Epithelial cell of prostate (primary cell): ENCODE data around the gene PIK3AP1.

Source experiments
- DNase-seq: peaks from one replicate; pipeline ENCODE4 v3.0.0-alpha.2; 2011; ENCODE audit warnings: low read depth, low spot score
- H3K27ac ChIP-seq: fragments of 450-650 bp; 2 replicates; pipeline ENCODE4 v1.5.1; 2017; ENCODE audit warnings: mild to moderate bottlenecking

The PIK3AP1 gene

DNA sequence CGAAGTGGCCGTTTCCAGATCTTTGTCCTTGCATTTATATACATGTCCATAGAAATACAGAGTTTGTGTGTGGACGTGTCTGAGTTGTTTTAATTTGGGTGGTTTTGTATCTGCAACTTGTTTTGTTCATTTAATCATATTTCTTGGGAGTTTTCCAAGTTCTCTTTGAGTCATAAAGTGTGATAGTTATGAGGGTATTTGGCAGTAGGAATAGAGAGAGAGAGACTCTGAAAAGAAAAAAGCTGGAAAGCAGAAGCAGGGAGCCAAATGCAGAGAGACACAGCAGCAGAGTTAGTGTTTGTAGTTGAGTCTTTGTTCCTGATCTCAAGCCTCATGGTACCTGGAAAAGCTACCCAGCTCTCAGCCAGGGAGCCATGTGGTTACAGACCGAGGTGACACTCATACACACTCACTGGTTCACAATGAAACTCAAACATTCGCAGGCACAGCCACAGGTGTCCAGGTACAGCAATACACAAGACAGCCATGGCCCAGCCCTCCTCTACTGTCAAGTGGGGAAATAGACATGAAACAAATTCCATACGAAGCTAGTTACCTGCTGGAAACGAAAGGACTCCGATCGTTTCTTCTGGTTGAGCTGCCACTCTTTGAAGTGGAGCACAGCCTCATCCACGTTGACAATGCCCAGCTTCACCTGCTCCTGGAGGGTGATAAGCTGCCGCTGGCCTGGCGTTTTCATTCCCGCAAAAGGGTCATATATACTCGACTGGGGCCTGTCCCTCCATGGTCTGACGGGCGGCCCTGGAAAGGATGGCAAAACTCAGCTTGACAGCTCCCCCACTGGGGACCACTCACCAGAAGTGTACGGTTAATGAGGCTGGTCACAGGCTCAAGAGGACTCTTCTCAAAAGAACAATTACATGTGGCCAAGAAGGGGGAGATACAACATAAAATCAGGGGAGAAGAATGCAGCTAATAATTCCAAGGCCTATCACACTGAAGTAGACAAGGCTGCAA lies 100.2 kb downstream of the PIK3AP1 start:
- DNase-seq: no peak
- no peak overlapping the region for H3K27ac ChIP-seq

- no peak overlapping the region for H3K27ac ChIP-seq
- no peak for DNase-seq
Observed at GRCh38 chr10:96619120-96619519, 101.2 kb downstream of the PIK3AP1 start.

DNA sequence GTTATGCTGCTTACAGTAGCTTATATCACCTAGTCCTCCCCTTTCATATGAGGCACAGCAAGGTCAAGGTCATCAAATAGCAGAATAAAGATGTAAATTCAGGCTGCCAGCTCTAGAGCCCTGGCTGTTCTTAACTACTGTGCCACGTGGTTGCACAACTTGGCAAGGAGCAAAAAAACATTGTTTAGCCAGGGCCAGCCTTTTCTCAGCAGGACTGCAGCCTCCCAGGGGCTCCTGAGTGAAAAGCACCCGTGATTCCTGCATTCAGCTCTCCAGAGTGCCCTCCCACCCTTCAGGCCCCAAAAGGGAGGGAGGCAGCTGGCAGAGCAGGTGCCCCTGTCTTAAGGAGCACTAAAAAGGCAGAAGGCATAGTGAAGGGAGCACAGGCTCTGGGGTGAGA lies 101.7 kb downstream of the PIK3AP1 start:
- no peak for DNase-seq

DNA sequence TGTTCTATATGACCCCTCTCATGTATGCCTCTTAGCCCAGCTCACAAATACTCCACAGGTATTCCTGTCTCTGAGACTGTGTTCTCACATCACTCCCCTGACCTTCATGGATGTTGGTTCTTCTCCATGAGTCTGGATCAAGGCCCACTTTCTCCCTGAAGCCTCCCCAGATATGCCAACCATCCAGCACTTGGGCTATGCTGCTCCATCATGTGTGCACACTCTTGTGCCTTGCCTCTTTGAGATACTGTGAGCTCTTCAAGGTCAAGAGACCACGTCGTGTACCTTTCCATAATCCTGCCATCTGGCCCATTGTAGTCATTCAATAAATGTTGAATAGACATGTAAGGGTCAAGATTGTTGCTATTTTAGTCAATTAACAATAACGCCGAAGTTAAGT lies 103.4 kb downstream of the PIK3AP1 start:
- DNase-seq: no peak
- H3K27ac ChIP-seq: no peak overlapping the region

More for the DNA sequence above, 101.7 kb downstream of the PIK3AP1 start:
- no peak overlapping the region for H3K27ac ChIP-seq

DNA sequence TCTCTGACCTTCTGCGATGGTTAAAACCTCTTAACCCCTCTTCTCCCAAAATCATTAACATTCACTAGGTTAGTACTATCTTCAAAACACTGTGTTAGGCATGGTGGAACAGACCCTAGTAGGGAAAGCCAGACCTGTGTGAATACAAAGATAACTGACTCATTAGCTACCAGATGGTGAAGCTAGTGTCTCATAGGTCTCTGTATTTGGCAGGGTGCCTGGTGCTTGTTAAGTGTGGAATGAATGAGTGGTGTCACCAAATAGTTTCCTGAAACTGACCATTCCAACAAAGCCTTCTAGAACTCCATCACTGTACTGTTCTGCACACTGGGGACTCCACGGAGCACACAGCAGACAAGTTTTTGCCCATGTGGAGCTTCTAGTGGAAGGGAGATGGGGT lies 105.8 kb downstream of the PIK3AP1 start:
- peak; percentile 70 for DNase-seq
- H3K27ac ChIP-seq: no peak overlapping the region

DNA sequence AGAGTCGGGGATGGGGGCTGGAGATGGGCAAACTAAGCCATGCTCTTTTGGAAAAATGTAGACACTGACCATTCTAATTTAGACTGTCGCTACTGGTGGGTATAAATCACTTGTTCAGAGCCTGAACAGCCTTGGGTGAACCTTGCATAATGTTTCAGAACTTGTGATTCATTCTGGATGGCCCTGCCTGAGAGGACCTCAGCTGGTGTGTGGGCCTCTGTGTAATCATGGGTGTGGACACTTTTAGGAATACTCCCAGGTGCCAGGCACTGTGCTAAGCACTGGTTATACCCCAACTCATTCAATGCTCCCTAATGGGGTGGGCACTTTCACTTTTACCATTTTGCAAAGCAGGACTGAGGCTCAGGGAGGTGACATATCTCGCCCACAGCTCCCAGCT lies 106.7 kb downstream of the PIK3AP1 start:
- no peak for DNase-seq
- H3K27ac ChIP-seq: no peak overlapping the region

- DNase-seq: no peak
- H3K27ac ChIP-seq: no peak overlapping the region
Observed at GRCh38 chr10:96612055-96612830, 108.1 kb downstream of the PIK3AP1 start.

DNA sequence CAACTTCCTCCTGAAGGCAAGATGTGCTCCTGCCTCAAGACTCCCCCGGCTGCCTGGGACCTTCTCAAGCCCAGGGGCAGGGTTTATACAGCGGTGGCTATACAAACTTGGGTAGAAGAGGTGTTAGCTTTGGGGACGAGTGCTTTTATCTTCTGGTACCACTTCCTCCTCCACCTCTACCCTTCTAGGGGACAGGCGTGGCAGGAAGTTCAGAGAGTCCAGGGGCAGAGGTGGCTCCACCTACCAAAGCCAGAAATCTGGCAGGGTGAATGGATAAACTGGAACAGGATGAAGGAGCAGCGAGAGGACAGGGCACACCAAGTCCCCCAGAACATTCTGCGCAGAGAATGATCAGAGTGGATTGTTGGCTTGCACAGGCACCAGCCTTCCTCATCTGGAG lies 109.5 kb downstream of the PIK3AP1 start:
- H3K27ac ChIP-seq: no peak overlapping the region
- DNase-seq: no peak

- DNase-seq: no peak
- no peak overlapping the region for H3K27ac ChIP-seq
Observed at GRCh38 chr10:96609510-96609909, 110.8 kb downstream of the PIK3AP1 start.

- DNase-seq: no peak
Observed at GRCh38 chr10:96608805-96609204, 111.5 kb downstream of the PIK3AP1 start.

DNA sequence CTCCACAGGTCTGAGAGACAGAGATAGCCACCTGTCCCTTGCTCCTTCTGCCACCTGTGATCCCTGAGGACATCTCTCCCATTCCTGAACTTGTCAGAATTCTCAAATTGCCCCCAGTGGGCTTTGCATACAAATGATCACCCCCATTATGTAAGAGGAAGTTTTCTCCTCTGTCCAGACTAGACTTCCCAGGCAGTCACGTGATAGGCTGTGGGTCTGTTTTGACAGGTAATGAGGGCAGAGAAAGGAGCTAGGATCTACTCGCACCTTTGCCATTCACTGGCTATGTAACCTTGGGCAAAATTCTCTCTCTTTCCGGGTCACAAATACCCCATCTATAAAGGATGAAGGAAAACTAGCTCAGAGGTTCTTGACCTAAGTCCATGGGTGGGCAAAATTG lies 112.1 kb downstream of the PIK3AP1 start:
- H3K27ac ChIP-seq: no peak overlapping the region
- DNase-seq: no peak

More at GRCh38 chr10:96608805-96609204, 111.5 kb downstream of the PIK3AP1 start:
- no peak overlapping the region for H3K27ac ChIP-seq

GRCh38 chr10:96606946-96607345 lies 113.4 kb downstream of the PIK3AP1 start:
- no peak overlapping the region for H3K27ac ChIP-seq
- DNase-seq: no peak

GRCh38 chr10:96606216-96606615 lies 114.1 kb downstream of the PIK3AP1 start:
- DNase-seq: no peak

DNA sequence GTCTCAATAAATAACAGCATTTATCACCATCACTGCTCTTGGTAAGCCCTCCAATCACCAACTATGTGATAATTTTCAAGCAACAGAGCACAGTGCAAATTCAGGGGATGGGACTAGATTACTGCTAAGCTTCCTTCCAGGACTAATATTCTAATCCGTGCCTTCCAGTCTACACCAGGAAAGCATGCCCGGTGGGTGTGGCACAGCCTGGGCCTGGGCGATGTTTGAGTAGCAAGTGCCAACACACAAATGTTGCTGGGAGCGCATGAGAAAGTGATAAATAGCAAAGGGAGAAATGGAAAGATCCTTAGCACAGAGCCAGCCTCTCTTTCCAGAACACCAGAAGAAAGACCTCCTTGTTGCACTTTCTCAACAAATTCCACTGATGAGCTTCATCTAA lies 120.0 kb downstream of the PIK3AP1 start:
- H3K27ac ChIP-seq: no peak overlapping the region
- DNase-seq: no peak

More at GRCh38 chr10:96606216-96606615, 114.1 kb downstream of the PIK3AP1 start:
- no peak overlapping the region for H3K27ac ChIP-seq

DNA sequence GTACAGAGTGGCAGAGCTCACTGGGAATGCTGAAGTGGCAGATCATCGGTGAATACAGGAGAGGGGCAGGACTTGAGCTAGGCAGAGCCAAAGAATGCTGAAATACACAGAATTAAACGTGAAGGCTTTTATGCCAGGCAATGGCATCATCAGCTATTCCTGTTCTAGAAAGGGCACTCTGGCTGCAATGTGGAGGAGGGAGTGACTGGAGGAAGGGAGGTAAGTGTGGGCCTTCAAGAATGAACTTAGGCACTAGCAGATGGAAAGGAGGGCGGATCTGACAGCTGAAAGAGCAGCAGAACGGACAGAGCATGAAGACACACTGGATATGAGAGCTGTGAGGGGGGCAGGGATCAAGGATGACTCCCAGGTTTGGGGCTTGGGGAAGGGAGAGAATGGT lies 121.5 kb downstream of the PIK3AP1 start:
- no peak for DNase-seq
- H3K27ac ChIP-seq: no peak overlapping the region

DNA sequence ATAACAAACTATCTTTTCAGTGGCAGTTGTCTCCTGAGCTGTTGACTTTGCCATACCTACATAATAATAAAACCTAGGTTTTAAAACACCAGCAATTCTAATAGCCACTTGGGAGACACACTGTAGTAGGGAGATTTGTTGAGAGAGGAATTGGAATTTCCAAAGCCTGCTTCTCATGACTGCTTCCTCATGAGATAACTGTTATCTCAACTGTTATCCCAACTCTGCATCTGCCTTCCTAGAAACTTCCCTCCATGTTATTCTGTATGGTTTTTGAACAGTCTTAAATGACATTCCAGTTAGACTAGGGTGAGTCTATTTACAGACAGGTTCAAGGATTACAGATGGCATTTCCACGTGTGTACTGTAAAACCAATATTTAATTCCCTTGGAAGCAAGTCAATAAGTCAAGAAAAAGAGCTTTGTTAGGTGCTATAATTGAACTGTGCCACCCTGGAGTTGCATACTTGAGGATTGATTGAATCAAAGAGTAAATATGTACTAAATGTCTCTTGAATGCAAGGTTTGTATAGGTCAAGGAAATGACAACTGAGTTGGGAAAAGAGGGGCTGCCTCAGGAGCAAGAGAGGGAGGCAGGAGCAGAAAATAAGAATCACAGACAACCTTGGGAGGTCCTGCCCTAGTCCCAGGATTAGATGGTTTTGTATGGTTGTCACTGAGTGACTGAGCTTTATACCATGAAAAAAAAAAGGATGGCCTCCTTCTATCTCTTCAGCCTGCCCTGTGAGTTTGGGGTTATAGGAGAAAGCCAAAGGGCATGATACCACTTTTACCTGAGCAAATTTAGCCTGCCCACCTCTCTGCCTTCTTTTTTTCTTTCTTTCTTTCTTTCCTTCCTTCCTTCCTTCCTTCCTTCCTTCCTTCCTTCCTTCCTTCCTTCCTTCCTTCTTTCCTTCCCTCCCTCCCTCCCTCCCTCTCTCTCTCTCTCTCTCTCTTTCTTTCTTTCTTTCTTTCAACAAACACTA lies 123.6 kb downstream of the PIK3AP1 start:
- no peak overlapping the region for H3K27ac ChIP-seq
- no peak for DNase-seq

GRCh38 chr10:96595741-96596140 lies 124.6 kb downstream of the PIK3AP1 start:
- DNase-seq: no peak
- H3K27ac ChIP-seq: no peak overlapping the region

DNA sequence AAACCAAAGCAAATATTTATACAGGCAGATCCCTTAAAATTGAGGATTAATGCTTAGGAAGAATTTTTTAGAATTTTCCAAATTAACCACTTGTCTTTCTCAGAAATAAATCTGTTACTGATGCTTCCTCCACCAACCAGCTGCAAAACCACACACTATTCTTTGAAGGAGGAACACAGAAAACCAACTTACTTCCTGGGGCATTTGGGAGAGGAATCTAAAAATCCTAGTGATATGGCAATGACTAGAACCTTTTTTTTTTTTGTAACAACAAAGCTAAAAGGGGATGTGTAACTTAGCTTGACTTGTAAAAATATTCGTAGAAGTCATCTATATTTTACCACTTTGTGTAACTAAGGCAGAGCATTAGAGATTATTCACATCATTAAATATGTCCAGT lies 128.4 kb downstream of the PIK3AP1 start:
- no peak overlapping the region for H3K27ac ChIP-seq
- DNase-seq: no peak

GRCh38 chr10:96588616-96589419 lies 131.5 kb downstream of the PIK3AP1 start:
- peak; percentile 63 for DNase-seq
- H3K27ac ChIP-seq: peak overlapping the region; percentile 4
